ENCODE results near the gene AMT. TPM values are rescaled to one million over a fixed set of nuclear protein-coding genes. Genes with fewer than 3 reads are reported as not detected.

AMT gene
- total and polyA plus RNA-seq, 2 of the 13 experiments (the other 11 are each of a cell fraction or from before 2014, with no cell fraction given), result 35.3 to 59.0 TPM

DNA sequence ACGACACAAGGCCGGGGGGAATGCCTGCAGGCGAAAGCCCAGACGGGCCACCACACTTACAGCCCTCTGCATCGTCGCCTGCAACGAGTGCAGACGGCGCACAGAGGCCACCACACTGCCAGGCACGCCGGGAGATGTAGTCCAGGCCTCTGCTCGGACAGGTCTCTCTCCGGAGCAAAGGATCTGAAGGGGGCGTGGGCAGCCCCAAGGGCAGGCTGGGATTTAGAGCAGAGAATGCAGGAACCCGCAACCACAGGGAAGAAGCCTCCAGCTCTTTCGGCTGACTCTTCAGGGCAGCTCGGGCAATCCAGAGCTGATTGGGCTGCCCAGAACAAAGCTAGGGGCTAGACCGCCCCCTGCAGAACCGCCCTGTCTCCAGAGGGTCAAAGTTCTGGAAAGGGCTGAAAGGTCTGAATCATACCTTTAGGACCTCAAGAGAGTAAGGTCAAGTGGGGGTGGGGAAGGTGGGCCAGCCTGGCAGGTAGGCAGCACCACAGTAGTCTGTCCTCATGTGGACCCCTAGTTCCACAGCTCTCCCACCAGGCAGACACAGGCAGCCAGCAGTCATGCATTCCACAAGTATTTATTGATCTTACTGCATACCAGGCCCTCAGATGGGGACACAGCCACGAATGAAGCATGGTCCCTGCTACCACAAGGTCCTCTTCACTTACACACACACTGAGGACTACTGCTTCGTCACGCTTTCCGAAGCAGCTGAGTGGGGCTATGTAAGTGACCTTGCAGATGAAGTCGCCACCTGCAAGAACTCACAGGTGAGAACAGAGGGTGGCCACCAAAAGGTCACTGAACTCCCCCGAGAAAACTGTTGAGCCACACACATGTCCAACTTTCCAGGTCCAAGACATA, at the start of gene AMT (continued):
- TF ChIP-seq, protein P1, sequence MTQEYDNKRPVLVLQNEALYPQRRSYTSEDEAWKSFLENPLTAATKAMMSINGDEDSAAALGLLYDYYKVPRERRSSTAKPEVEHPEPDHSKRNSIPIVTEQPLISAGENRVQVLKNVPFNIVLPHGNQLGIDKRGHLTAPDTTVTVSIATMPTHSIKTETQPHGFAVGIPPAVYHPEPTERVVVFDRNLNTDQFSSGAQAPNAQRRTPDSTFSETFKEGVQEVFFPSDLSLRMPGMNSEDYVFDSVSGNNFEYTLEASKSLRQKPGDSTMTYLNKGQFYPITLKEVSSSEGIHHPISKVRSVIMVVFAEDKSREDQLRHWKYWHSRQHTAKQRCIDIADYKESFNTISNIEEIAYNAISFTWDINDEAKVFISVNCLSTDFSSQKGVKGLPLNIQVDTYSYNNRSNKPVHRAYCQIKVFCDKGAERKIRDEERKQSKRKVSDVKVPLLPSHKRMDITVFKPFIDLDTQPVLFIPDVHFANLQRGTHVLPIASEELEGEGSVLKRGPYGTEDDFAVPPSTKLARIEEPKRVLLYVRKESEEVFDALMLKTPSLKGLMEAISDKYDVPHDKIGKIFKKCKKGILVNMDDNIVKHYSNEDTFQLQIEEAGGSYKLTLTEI (CRISPR knock-in tag; conservative IDR thresholded peaks at IDR 0.05), result no peak
- TF ChIP-seq KLF12 (CRISPR knock-in tag; IDR thresholded peaks at IDR 0.05; ENCODE audit: borderline replicate concordance) (0 out of 2 replicates have a peak, but pooled peaks have one; percentile 67), NCOA5 (CRISPR knock-in tag; IDR thresholded peaks at IDR 0.05) (no peak), TP53 (CRISPR knock-in tag; conservative IDR thresholded peaks at IDR 0.05) (no peak), MEIS2 (CRISPR knock-in tag; IDR thresholded peaks at IDR 0.05) (peak; percentile 68; the same call in 1 of the 2 replicates), THAP11 (CRISPR knock-in tag; IDR thresholded peaks at IDR 0.05) (peak; percentile 97), FOXO1 (CRISPR knock-in tag; IDR thresholded peaks at IDR 0.05) (0 out of 2 replicates have a peak, but pooled peaks have one; percentile 12), ZNF10 (CRISPR knock-in tag; IDR thresholded peaks at IDR 0.05; ENCODE audit: borderline replicate concordance, low read depth) (no peak), FOXK2 (IDR thresholded peaks at IDR 0.05) (peak; percentile 39; the same call in 1 of the 2 replicates), HOXA7 (CRISPR knock-in tag; IDR thresholded peaks at IDR 0.05) (no peak), TEAD3 (CRISPR knock-in tag; optimal IDR thresholded peaks at IDR 0.05; ENCODE audit: borderline replicate concordance) (peak; percentile 99), HOXA9 (CRISPR knock-in tag; IDR thresholded peaks at IDR 0.05; ENCODE audit: borderline replicate concordance) (no peak), ZFP1 (CRISPR knock-in tag; IDR thresholded peaks at IDR 0.05) (no peak), ZNF782 (CRISPR knock-in tag; IDR thresholded peaks at IDR 0.05; ENCODE audit: borderline replicate concordance) (no peak; the same call in 1 of the 2 replicates), BHLHE40 (IDR thresholded peaks at IDR 0.05; ENCODE audit: low read length) (peak; percentile 35; the same call in 1 of the 2 replicates), NFYB (CRISPR knock-in tag; IDR thresholded peaks at IDR 0.05) (no peak), ZNF790 (CRISPR knock-in tag; IDR thresholded peaks at IDR 0.05; ENCODE audit: borderline replicate concordance) (peak; percentile 65; the same call in 1 of the 2 replicates), KDM5B (CRISPR knock-in tag; IDR thresholded peaks at IDR 0.05; ENCODE audit: borderline replicate concordance) (peak; percentile 18; the same call in 1 of the 2 replicates), ZNF441 (CRISPR knock-in tag; IDR thresholded peaks at IDR 0.05; ENCODE audit: borderline replicate concordance) (no peak; the same call in 1 of the 2 replicates)
- TF ChIP-seq, protein P2, sequence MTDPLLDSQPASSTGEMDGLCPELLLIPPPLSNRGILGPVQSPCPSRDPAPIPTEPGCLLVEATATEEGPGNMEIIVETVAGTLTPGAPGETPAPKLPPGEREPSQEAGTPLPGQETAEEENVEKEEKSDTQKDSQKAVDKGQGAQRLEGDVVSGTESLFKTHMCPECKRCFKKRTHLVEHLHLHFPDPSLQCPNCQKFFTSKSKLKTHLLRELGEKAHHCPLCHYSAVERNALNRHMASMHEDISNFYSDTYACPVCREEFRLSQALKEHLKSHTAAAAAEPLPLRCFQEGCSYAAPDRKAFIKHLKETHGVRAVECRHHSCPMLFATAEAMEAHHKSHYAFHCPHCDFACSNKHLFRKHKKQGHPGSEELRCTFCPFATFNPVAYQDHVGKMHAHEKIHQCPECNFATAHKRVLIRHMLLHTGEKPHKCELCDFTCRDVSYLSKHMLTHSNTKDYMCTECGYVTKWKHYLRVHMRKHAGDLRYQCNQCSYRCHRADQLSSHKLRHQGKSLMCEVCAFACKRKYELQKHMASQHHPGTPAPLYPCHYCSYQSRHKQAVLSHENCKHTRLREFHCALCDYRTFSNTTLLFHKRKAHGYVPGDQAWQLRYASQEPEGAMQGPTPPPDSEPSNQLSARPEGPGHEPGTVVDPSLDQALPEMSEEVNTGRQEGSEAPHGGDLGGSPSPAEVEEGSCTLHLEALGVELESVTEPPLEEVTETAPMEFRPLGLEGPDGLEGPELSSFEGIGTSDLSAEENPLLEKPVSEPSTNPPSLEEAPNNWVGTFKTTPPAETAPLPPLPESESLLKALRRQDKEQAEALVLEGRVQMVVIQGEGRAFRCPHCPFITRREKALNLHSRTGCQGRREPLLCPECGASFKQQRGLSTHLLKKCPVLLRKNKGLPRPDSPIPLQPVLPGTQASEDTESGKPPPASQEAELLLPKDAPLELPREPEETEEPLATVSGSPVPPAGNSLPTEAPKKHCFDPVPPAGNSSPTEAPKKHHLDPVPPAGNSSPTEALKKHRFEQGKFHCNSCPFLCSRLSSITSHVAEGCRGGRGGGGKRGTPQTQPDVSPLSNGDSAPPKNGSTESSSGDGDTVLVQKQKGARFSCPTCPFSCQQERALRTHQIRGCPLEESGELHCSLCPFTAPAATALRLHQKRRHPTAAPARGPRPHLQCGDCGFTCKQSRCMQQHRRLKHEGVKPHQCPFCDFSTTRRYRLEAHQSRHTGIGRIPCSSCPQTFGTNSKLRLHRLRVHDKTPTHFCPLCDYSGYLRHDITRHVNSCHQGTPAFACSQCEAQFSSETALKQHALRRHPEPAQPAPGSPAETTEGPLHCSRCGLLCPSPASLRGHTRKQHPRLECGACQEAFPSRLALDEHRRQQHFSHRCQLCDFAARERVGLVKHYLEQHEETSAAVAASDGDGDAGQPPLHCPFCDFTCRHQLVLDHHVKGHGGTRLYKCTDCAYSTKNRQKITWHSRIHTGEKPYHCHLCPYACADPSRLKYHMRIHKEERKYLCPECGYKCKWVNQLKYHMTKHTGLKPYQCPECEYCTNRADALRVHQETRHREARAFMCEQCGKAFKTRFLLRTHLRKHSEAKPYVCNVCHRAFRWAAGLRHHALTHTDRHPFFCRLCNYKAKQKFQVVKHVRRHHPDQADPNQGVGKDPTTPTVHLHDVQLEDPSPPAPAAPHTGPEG (CRISPR knock-in tag; IDR thresholded peaks at IDR 0.05), result 0 out of 2 replicates have a peak, but pooled peaks have one; percentile 27
- TF ChIP-seq, protein P3, sequence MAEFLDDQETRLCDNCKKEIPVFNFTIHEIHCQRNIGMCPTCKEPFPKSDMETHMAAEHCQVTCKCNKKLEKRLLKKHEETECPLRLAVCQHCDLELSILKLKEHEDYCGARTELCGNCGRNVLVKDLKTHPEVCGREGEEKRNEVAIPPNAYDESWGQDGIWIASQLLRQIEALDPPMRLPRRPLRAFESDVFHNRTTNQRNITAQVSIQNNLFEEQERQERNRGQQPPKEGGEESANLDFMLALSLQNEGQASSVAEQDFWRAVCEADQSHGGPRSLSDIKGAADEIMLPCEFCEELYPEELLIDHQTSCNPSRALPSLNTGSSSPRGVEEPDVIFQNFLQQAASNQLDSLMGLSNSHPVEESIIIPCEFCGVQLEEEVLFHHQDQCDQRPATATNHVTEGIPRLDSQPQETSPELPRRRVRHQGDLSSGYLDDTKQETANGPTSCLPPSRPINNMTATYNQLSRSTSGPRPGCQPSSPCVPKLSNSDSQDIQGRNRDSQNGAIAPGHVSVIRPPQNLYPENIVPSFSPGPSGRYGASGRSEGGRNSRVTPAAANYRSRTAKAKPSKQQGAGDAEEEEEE (CRISPR knock-in tag; IDR thresholded peaks at IDR 0.05; ENCODE audit: borderline replicate concordance), result no peak

Measured in HepG2 (cell line).